GM23338 (cell line): ENCODE results near the gene SIL1. TPM values are rescaled to one million over a fixed set of nuclear protein-coding genes. Genes with fewer than 3 reads are reported as not detected.
"Not testable (repeated sequence)": the region's sequence is repeated elsewhere in the genome, so short reads cannot be mapped to it uniquely, and the experiment has no call there.

ENCODE experiments used
- ATAC-seq: fragments of 200-7000 bp; cut with Tn5 transposase; 3 replicates; pipeline ENCODE4 v1.9.1; 2020
- DNase-seq: peaks from one replicate; pipeline ENCODE4 v3.0.0-alpha.2; 2015; ENCODE audit warnings: low spot score
- H2AFZ ChIP-seq: fragments of 200-600 bp; sonication (generic); 2 replicates; pipeline ENCODE4 v1.8.0; 2016; ENCODE audit warnings: antibody characterized with exemption, mild to moderate bottlenecking, moderate library complexity
- H3F3A ChIP-seq: fragments of 200-600 bp; sonication (generic); replicated peaks from 2 replicates; pipeline ENCODE4 v1.8.0; 2017; ENCODE audit warnings: antibody characterized with exemption, mixed run types, low read depth
- H3K27ac ChIP-seq: fragments of 200-600 bp; sonication (generic); 2 replicates; pipeline ENCODE4 v1.6.1; 2016; ENCODE audit warnings: low read depth
- H3K27me3 ChIP-seq: fragments of 200-600 bp; sonication (generic); 2 replicates; pipeline ENCODE4 v1.8.0; 2016; ENCODE audit warnings: mild to moderate bottlenecking, mixed run types, moderate library complexity; ENCODE audit not compliant: insufficient read depth
- H3K36me3 ChIP-seq: fragments of 200-600 bp; sonication (generic); 2 replicates; pipeline ENCODE4 v1.8.0; 2016; ENCODE audit warnings: mild to moderate bottlenecking; ENCODE audit not compliant: insufficient read depth
- H3K4me1 ChIP-seq: fragments of 200-600 bp; sonication (generic); 2 replicates; pipeline ENCODE4 v1.8.0; 2016; ENCODE audit warnings: mild to moderate bottlenecking, moderate library complexity; ENCODE audit not compliant: insufficient read depth
- H3K4me2 ChIP-seq: fragments of 200-600 bp; sonication (generic); 2 replicates; pipeline ENCODE4 v1.7.1; 2017; ENCODE audit warnings: mixed run types
- H3K4me3 ChIP-seq: fragments of 200-600 bp; sonication (generic); 2 replicates; pipeline ENCODE4 v1.6.1; 2016; ENCODE audit warnings: mixed run types
- H3K79me2 ChIP-seq: fragments of 200-600 bp; sonication (generic); replicated peaks from 2 replicates; pipeline ENCODE4 v1.8.0; 2017; ENCODE audit warnings: mild to moderate bottlenecking; ENCODE audit not compliant: insufficient read depth
- H3K9me2 ChIP-seq: fragments of 200-600 bp; sonication (generic); 2 replicates; pipeline ENCODE4 v1.8.0; 2017; ENCODE audit not compliant: insufficient read depth
- H4K20me1 ChIP-seq: fragments of 200-600 bp; sonication (generic); replicated peaks from 2 replicates; pipeline ENCODE4 v1.8.0; 2017; ENCODE audit warnings: mild to moderate bottlenecking; ENCODE audit not compliant: insufficient read depth
- H3K27ac Mint-ChIP-seq: 2 replicates; pipeline ENCODE4 v1.8.0; 2020; ENCODE audit warnings: inconsistent platforms, mild to moderate bottlenecking, moderate library complexity, mixed read lengths
- H3K27me3 Mint-ChIP-seq: 3 replicates; pipeline ENCODE4 v1.8.0; 2022; ENCODE audit warnings: low read depth, mild to moderate bottlenecking, moderate library complexity, mixed read lengths, inconsistent platforms; ENCODE audit not compliant: insufficient read depth, poor library complexity
- H3K36me3 Mint-ChIP-seq: 3 replicates; pipeline ENCODE4 v1.8.0; 2021; ENCODE audit warnings: low read depth, mild to moderate bottlenecking, inconsistent platforms, moderate library complexity, mixed read lengths
- H3K4me1 Mint-ChIP-seq: 3 replicates; pipeline ENCODE4 v1.8.0; 2020; ENCODE audit warnings: mild to moderate bottlenecking, inconsistent platforms, mixed read lengths
- H3K4me3 Mint-ChIP-seq: 3 replicates; pipeline ENCODE4 v1.8.0; 2021; ENCODE audit warnings: moderate library complexity, mild to moderate bottlenecking, inconsistent platforms, mixed read lengths
- H3K9me3 Mint-ChIP-seq: 3 replicates; pipeline ENCODE4 v1.8.0; 2020; ENCODE audit warnings: moderate library complexity, mild to moderate bottlenecking, inconsistent platforms, mixed read lengths
- CTCF ChIP-seq, 2 experiments: fragments of 200-600 bp in 1 of 2; sonication (generic) in 1 of 2; conservative IDR thresholded peaks; 2 replicates each; pipeline versions ENCODE4 v1.5.1 to v1.6.1; 2016 to 2017; ENCODE audit warnings: antibody characterized with exemption in 2 of 2, low read depth in 2 of 2, mild to moderate bottlenecking in 2 of 2, moderate library complexity in 1 of 2
- ETS1 ChIP-seq: IDR thresholded peaks from 2 replicates; pipeline ENCODE4 v1.6.1; 2016; ENCODE audit warnings: antibody characterized with exemption
- EZH2 ChIP-seq: fragments of 200-600 bp; sonication (generic); IDR thresholded peaks from one replicate; pipeline ENCODE4 v1.8.0; 2017; ENCODE audit warnings: antibody characterized with exemption, mild to moderate bottlenecking, low read depth; ENCODE audit not compliant: unreplicated experiment
- EZH2phosphoT487 ChIP-seq: fragments of 200-600 bp; sonication (generic); IDR thresholded peaks from one replicate; pipeline ENCODE4 v1.8.1; 2018; ENCODE audit warnings: antibody characterized with exemption; ENCODE audit not compliant: unreplicated experiment
- JUNB ChIP-seq: IDR thresholded peaks from one replicate; pipeline ENCODE4 v1.6.1; 2016; ENCODE audit warnings: antibody characterized with exemption; ENCODE audit not compliant: unreplicated experiment
- NANOG ChIP-seq: IDR thresholded peaks from 2 replicates; pipeline ENCODE4 v1.6.1; 2016; ENCODE audit warnings: antibody characterized with exemption, borderline replicate concordance
- STAT1 ChIP-seq: IDR thresholded peaks from one replicate; pipeline ENCODE4 v1.6.1; 2016; ENCODE audit warnings: antibody characterized with exemption; ENCODE audit not compliant: unreplicated experiment
- ZNF114 ChIP-seq: fragments of 250-450 bp; sonication (Bioruptor Pico); IDR thresholded peaks from 2 replicates; pipeline ENCODE4 v1.5.0; 2020; ENCODE audit warnings: mild to moderate bottlenecking, moderate library complexity
- ZNF331 ChIP-seq: fragments of 250-450 bp; sonication (Bioruptor Pico); IDR thresholded peaks from 2 replicates; pipeline ENCODE4 v1.5.0; 2020; ENCODE audit warnings: low read depth, mild to moderate bottlenecking, moderate library complexity
- polyA plus RNA-seq: library from polyadenylated mRNA; unstranded; fragments of >200 nt; fragmentation: Nextera tagmentation; extraction: Ambion mirVana; gene quantifications from 2 replicates; pipeline ENCODE4 v1.2.1, GENCODE V29; 2016
- total RNA-seq: library from RNA; depleted of rRNA; stranded (reverse); fragments of >200 nt; shearing (Covaris generic); gene quantifications from 2 replicates; pipeline ENCODE4 v1.2.3, GENCODE V29; 2014

SIL1 gene
- total and polyA plus RNA-seq, 2 experiments from 2014 or later: 5.5 to 5.9 TPM

DNA sequence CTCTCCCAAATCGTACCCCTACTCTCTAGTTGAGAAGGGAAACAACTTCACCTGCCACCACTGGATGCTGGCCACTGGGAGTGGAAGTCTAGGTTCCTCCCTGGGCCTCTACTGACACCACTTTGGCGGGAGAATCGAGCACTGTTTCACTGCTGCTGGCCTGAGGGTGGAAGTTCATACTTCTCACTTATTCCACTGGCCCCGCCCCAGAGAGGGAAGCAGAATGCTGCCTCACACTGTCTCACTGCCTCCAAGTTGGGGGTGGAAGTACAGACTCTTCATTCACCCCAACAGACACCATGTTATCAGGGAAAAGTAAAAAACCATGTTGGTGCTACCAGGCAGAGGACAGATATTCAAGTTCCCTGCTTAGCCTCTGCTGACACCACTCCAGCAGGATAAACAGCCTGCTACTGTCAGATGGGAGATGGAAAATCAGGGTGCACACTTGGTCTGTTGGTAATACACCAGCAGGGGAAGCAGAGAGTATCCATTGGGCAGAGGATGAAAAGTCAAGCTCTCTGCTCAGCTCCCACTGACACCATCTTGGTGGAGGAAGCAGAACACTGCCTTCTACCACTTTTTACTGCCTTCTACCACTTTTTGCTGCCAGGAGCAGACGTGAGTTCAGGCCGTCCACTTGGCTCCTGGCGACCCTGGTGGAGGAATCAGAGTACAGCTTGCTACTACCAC, 159.4 kb downstream of the SIL1 start:
- Mint-ChIP-seq H3K27me3 (no peaks in the 10 kb centered on the region), H3K27ac (no peak overlapping the region)

GRCh38 chr5:139037732-139038131, 160.4 kb downstream of the SIL1 start:
- Histone ChIP-seq H3K36me3 (no peaks in the 10 kb centered on the region), H3K4me2 (no peak overlapping the region), H3K27ac (no peak overlapping the region), H3K4me1 (no peaks in the 10 kb centered on the region), H2AFZ (no peak overlapping the region), H3F3A (no peaks in the 10 kb centered on the region), H3K4me3 (no peak overlapping the region), H3K27me3 (no peaks in the 10 kb centered on the region), H3K9me2 (no peaks in the 10 kb centered on the region), H4K20me1 (no peaks in the 10 kb centered on the region), H3K79me2 (no peaks in the 10 kb centered on the region)
- TF ChIP-seq ETS1 (no peak), JUNB (no peak), CTCF (conservative IDR thresholded peaks at IDR 0.05; ENCODE audit: low read depth in 2 of 2) (no peak), ZNF331 (CRISPR knock-in tag) (no peak), ZNF114 (CRISPR knock-in tag) (no peak), NANOG (no peak), STAT1 (no peak), EZH2phosphoT487 (no peak), EZH2 (no peak)
- H3K27me3 Mint-ChIP-seq: no peaks in the 10 kb centered on the region
- no peaks in the 10 kb centered on the region for H3K9me3 Mint-ChIP-seq
- no peaks in the 10 kb centered on the region for H3K4me1 Mint-ChIP-seq
- DNase-seq (no peak), ATAC-seq (no peak)
- H3K4me3 Mint-ChIP-seq: no peak overlapping the region
- H3K36me3 Mint-ChIP-seq: no peaks in the 10 kb centered on the region
- H3K27ac Mint-ChIP-seq: no peak overlapping the region

More for the DNA sequence above, 159.4 kb downstream of the SIL1 start:
- H3K36me3 Mint-ChIP-seq: no peaks in the 10 kb centered on the region
- DNase-seq (peak; percentile 69), ATAC-seq (peak; percentile 96)
- no peaks in the 10 kb centered on the region for H3K4me1 Mint-ChIP-seq
- Histone ChIP-seq H4K20me1 (no peaks in the 10 kb centered on the region), H3K4me2 (no peak overlapping the region), H3K79me2 (no peaks in the 10 kb centered on the region), H3K4me1 (no peaks in the 10 kb centered on the region), H3K27me3 (no peaks in the 10 kb centered on the region), H3F3A (no peaks in the 10 kb centered on the region), H3K36me3 (no peaks in the 10 kb centered on the region), H3K27ac (no peak overlapping the region), H3K4me3 (no peak overlapping the region), H3K9me2 (no peaks in the 10 kb centered on the region), H2AFZ (no peak overlapping the region)
- no peak overlapping the region for H3K4me3 Mint-ChIP-seq
- no peaks in the 10 kb centered on the region for H3K9me3 Mint-ChIP-seq
- TF ChIP-seq CTCF (conservative IDR thresholded peaks at IDR 0.05; ENCODE audit: low read depth in 2 of 2) (peak; percentile 45 to 49), STAT1 (no peak)

GRCh38 chr5:139036332-139036731, 161.8 kb downstream of the SIL1 start:
- H3K4me1 ChIP-seq, H3K27me3 ChIP-seq, H3K4me2 ChIP-seq, DNase-seq, H3K27ac ChIP-seq, H4K20me1 ChIP-seq, H3K36me3 Mint-ChIP-seq, H3K9me2 ChIP-seq, H3K27ac Mint-ChIP-seq, H2AFZ ChIP-seq, H3K36me3 ChIP-seq, H3K79me2 ChIP-seq, H3K4me3 ChIP-seq, H3K27me3 Mint-ChIP-seq, ATAC-seq, H3K9me3 Mint-ChIP-seq, H3K4me1 Mint-ChIP-seq, H3K4me3 Mint-ChIP-seq, H3F3A ChIP-seq: not testable (repeated sequence)
